Loucy (cell line): ENCODE measurements around the gene STON1.

Experiments
- EZH2phosphoT487 ChIP-seq: fragments of 200-600 bp; IDR thresholded peaks from 2 replicates; pipeline ENCODE4 v1.6.1; 2018; ENCODE audit warnings: antibody characterized with exemption, mild to moderate bottlenecking, moderate library complexity, borderline replicate concordance
- TF ChIP-seq, protein P1 (sequence below): fragments of 200-600 bp; sonication (generic); conservative IDR thresholded peaks from 2 replicates; pipeline ENCODE4 v1.5.1; 2014; ENCODE audit warnings: mild to moderate bottlenecking, antibody characterized with exemption, low read length

- TF ChIP-seq, protein P1, sequence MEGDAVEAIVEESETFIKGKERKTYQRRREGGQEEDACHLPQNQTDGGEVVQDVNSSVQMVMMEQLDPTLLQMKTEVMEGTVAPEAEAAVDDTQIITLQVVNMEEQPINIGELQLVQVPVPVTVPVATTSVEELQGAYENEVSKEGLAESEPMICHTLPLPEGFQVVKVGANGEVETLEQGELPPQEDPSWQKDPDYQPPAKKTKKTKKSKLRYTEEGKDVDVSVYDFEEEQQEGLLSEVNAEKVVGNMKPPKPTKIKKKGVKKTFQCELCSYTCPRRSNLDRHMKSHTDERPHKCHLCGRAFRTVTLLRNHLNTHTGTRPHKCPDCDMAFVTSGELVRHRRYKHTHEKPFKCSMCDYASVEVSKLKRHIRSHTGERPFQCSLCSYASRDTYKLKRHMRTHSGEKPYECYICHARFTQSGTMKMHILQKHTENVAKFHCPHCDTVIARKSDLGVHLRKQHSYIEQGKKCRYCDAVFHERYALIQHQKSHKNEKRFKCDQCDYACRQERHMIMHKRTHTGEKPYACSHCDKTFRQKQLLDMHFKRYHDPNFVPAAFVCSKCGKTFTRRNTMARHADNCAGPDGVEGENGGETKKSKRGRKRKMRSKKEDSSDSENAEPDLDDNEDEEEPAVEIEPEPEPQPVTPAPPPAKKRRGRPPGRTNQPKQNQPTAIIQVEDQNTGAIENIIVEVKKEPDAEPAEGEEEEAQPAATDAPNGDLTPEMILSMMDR = no peak
- no peak for TF ChIP-seq EZH2phosphoT487
Observed at GRCh38 chr2:48568547-48568946, 38.6 kb downstream of the STON1 start.
